ENCODE measurements around the gene PARD6A. TPM values are rescaled to one million over a fixed set of nuclear protein-coding genes. Genes with fewer than 3 reads are reported as not detected.

PARD6A gene
- total and polyA plus RNA-seq, 2 donors (not counting 3 experiments of a cell fraction or from before 2014, with no cell fraction given) = 1.3 to 2.9 TPM

DNA sequence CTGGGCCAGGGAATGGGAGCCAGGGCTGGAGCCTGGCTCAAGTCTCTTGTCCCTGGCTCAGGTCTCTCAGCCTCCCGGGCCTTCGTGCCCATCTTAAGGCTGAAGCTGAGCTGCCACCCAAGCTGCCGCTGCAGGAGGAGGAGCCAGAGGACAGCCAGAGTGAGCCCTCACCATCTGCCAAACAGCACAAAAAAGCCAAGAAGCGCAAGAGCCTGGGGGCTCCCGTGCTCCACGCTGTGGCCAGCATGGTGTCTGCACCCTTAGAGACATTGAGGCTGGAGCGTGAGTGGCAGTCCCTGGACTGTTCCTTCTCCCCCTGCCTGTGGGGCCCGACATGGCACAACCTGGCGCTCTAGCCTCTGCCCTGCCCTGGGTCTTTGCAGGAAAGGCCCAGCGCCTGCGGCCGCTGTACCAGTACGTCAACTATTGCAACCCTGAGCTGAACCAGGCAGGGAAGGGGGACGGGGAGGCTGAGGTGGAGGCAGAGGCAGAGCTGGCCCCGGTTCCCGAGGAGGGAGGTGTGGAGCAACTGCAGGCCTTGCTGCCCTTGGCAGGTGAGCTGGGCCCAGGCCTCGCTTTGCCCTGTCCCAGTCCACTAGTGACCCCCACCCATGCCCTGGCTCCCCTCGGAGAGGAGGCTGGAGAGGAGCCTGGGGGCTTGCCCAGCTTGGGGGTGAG is 7.2 kb downstream of the PARD6A start:
- Histone ChIP-seq H3K4me3 (replicated peaks in 1 of 3; ENCODE audit: insufficient read depth in 1 of 3, low read depth in 1 of 3, low read length in 3 of 3) (no peak overlapping the region), H4K20me1 (replicated peaks; ENCODE audit: control insufficient read depth, extremely low read depth, insufficient read depth, low read length) (no peaks in the 10 kb centered on the region), H3K9ac (replicated peaks; ENCODE audit: extremely low read depth, insufficient read depth, low read length) (no peak overlapping the region), H3K4me2 (ENCODE audit: insufficient read depth, low read length) (no peak overlapping the region), H3K36me3 (ENCODE audit: control insufficient read depth in 2 of 2, extremely low read depth in 1 of 2, insufficient read depth in 2 of 2, low read length in 2 of 2) (peaks cover 0 to 1% of the 10 kb centered on the region in 2 experiments), H3K9me1 (replicated peaks; ENCODE audit: control insufficient read depth, extremely low read depth, insufficient read depth, low read length) (no peaks in the 10 kb centered on the region), H3K9me3 (replicated peaks; ENCODE audit: control insufficient read depth, insufficient read depth, low read length) (no peaks in the 10 kb centered on the region), H3K79me2 (ENCODE audit: control insufficient read depth, insufficient read depth, low read length) (no peaks in the 10 kb centered on the region), H2AFZ (ENCODE audit: low read depth, low read length) (no peak overlapping the region), H3K27ac (ENCODE audit: insufficient read depth, low read depth, low read length) (no peak overlapping the region), H3K4me1 (ENCODE audit: control insufficient read depth, extremely low read depth, insufficient read depth, low read length) (peaks cover 17% of the 10 kb centered on the region), H3K27me3 (ENCODE audit: control insufficient read depth in 2 of 2, insufficient read depth in 2 of 2, low read length in 2 of 2) (no peaks in the 10 kb centered on the region)
- intact Hi-C loops (cut with micrococcal nuclease) (loop anchor here (1.0 kb wide), 5 partner anchors 106 to 260 kb away; partner anchors contain the start of gene CTCF), dilution Hi-C loops (cut with MboI; ENCODE audit: extremely low pct_ligation_motif_present, low sequenced_read_pairs) (no loop called here)
- FAIRE-seq (peak; percentile 94), DNase-seq (ENCODE audit: low read depth, low spot score) (peak; percentile 92)
- BruUV-seq (replicated peaks) = no TSS peak
- CTCF ChIA-PET = interaction anchor here (0.5 to 12.7 kb wide), 24 partner anchors 10 to 373 kb away, joined by 3 to 163 read pairs (median 3); partner anchors contain the start of genes ATP6V0D1, CARMIL2, CTCF and NUTF2
- TF ChIP-seq EZH2 (IDR thresholded peaks at IDR 0.05; ENCODE audit: borderline replicate concordance, low read depth, low read length, severe bottlenecking) = no peak
- TF ChIP-seq POLR2AphosphoS5 (IDR thresholded peaks at IDR 0.05; ENCODE audit: insufficient read depth, low read depth, low read length) = no peak
- TF ChIP-seq, protein P1, sequence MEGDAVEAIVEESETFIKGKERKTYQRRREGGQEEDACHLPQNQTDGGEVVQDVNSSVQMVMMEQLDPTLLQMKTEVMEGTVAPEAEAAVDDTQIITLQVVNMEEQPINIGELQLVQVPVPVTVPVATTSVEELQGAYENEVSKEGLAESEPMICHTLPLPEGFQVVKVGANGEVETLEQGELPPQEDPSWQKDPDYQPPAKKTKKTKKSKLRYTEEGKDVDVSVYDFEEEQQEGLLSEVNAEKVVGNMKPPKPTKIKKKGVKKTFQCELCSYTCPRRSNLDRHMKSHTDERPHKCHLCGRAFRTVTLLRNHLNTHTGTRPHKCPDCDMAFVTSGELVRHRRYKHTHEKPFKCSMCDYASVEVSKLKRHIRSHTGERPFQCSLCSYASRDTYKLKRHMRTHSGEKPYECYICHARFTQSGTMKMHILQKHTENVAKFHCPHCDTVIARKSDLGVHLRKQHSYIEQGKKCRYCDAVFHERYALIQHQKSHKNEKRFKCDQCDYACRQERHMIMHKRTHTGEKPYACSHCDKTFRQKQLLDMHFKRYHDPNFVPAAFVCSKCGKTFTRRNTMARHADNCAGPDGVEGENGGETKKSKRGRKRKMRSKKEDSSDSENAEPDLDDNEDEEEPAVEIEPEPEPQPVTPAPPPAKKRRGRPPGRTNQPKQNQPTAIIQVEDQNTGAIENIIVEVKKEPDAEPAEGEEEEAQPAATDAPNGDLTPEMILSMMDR (IDR thresholded peaks at IDR 0.05; ENCODE audit: extremely low read depth in 1 of 2, insufficient read depth in 1 of 2, low read depth in 1 of 2, low read length in 2 of 2) = peak; percentile 85 to 98
- TF ChIP-seq, protein P2, sequence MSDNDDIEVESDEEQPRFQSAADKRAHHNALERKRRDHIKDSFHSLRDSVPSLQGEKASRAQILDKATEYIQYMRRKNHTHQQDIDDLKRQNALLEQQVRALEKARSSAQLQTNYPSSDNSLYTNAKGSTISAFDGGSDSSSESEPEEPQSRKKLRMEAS (IDR thresholded peaks at IDR 0.05; ENCODE audit: insufficient read depth, insufficient read length) = peak; percentile 34
- no peak for TF ChIP-seq GATA2 (IDR thresholded peaks at IDR 0.05; ENCODE audit: insufficient read depth, insufficient read length, low read depth, low read length)
- TF ChIP-seq FOS (IDR thresholded peaks at IDR 0.05; ENCODE audit: borderline replicate concordance, insufficient read depth, low read length) = no peak
- TF ChIP-seq POLR2A (IDR thresholded peaks at IDR 0.05; ENCODE audit: low read depth, low read length) = no peak
- POLR2A ChIA-PET = interaction anchor here (1.5 kb wide), 1 partner anchor 130 kb away, joined by 4 read pairs; no protein-coding TSS in a partner anchor
